ENCODE data around the gene HNRNPH3.

The HNRNPH3 gene

DNA sequence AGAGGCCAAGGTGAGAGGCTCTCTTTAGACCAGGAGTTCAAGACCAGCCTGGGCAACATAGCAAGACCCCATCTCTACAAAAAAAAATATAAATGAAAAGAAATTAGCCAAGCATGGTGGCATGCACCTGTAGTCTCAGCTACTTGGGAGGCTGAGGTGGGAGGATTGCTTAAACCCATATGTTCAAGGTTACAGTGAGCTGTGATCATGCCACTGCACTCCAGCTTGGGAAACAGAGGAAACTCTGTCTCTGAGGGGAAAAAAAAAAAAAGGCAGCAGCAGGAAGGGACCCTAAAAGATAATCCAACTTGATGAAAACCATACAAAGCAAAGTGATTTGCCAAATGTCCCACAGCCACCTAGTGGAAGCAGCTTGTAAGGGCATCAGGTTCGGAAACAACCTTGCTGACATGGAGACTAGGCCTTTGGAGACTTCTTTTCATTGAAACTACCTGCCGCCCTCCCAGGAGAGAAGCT lies 16.4 kb downstream of the HNRNPH3 start:
- Histone ChIP-seq H3K4me1 (ENCODE audit: control insufficient read depth, low read length) (no peaks in the 10 kb centered on the region), H3K79me2 (ENCODE audit: control insufficient read depth, low read length) (no peaks in the 10 kb centered on the region), H3K4me3 (ENCODE audit: low read length) (no peak overlapping the region), H3K9me2 (replicated peaks; ENCODE audit: control insufficient read depth, low read length) (no peaks in the 10 kb centered on the region), H3K9me3 (ENCODE audit: control insufficient read depth, insufficient read depth, low read length) (no peaks in the 10 kb centered on the region), H3K27ac (ENCODE audit: low read depth, low read length) (no peak overlapping the region), H4K20me1 (ENCODE audit: control insufficient read depth, insufficient read depth, low read depth, low read length) (no peaks in the 10 kb centered on the region), H3K27me3 (ENCODE audit: control insufficient read depth, low read length) (no peaks in the 10 kb centered on the region), H3K36me3 (ENCODE audit: control insufficient read depth, low read length) (peaks cover 34% of the 10 kb centered on the region), H3F3A (ENCODE audit: control insufficient read depth, insufficient read depth) (peaks cover 53% of the 10 kb centered on the region), H3K4me2 (ENCODE audit: low read length) (no peak overlapping the region)
- TF ChIP-seq, protein P1, sequence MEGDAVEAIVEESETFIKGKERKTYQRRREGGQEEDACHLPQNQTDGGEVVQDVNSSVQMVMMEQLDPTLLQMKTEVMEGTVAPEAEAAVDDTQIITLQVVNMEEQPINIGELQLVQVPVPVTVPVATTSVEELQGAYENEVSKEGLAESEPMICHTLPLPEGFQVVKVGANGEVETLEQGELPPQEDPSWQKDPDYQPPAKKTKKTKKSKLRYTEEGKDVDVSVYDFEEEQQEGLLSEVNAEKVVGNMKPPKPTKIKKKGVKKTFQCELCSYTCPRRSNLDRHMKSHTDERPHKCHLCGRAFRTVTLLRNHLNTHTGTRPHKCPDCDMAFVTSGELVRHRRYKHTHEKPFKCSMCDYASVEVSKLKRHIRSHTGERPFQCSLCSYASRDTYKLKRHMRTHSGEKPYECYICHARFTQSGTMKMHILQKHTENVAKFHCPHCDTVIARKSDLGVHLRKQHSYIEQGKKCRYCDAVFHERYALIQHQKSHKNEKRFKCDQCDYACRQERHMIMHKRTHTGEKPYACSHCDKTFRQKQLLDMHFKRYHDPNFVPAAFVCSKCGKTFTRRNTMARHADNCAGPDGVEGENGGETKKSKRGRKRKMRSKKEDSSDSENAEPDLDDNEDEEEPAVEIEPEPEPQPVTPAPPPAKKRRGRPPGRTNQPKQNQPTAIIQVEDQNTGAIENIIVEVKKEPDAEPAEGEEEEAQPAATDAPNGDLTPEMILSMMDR (IDR thresholded peaks at IDR 0.05; ENCODE audit: low read depth, low read length, poor library complexity, severe bottlenecking), result peak; percentile 86
- no peak for TF ChIP-seq EZH2phosphoT487 (IDR thresholded peaks at IDR 0.05; ENCODE audit: borderline replicate concordance, low read length)

DNA sequence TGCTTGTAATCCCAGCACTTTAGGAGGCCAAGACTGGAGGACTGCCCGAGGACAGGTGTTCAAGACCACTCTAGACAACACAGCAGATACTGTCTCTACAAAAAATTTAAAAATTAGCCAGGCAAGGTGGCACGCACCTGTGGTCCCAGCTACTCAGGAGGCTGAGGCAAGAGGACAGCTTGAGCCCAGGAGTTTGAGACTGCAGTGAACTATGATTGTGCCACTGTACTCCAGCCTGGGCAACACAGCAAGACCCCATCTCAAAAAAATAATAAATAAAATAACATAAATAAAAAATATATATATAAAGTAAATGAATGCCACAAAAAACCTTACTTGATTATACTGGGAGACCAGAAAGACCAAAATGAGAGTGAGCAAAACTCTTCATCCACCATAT lies 21.7 kb downstream of the HNRNPH3 start:
- no peak overlapping the region for H3K4me3 ChIP-seq (ENCODE audit: low read length)
- H3K9me3 ChIP-seq (ENCODE audit: control insufficient read depth, insufficient read depth, low read length), result no peaks in the 10 kb centered on the region
- no peaks in the 10 kb centered on the region for H4K20me1 ChIP-seq (ENCODE audit: control insufficient read depth, insufficient read depth, low read depth, low read length)
- peaks cover 12% of the 10 kb centered on the region; the same call in 1 of the 2 replicates for H3K36me3 ChIP-seq (ENCODE audit: control insufficient read depth, low read length)
- peaks cover 5% of the 10 kb centered on the region for H3F3A ChIP-seq (ENCODE audit: control insufficient read depth, insufficient read depth)
- H3K27ac ChIP-seq (ENCODE audit: low read depth, low read length), result no peak overlapping the region
- no peaks in the 10 kb centered on the region for H3K9me2 ChIP-seq (replicated peaks; ENCODE audit: control insufficient read depth, low read length)
- H3K4me1 ChIP-seq (ENCODE audit: control insufficient read depth, low read length), result no peaks in the 10 kb centered on the region
- no peaks in the 10 kb centered on the region for H3K79me2 ChIP-seq (ENCODE audit: control insufficient read depth, low read length)
- no peak overlapping the region for H3K4me2 ChIP-seq (ENCODE audit: low read length)
- no peaks in the 10 kb centered on the region for H3K27me3 ChIP-seq (ENCODE audit: control insufficient read depth, low read length)
- TF ChIP-seq, protein P1 (IDR thresholded peaks at IDR 0.05; ENCODE audit: low read depth, low read length, poor library complexity, severe bottlenecking), result no peak
- no peak for TF ChIP-seq EZH2phosphoT487 (IDR thresholded peaks at IDR 0.05; ENCODE audit: borderline replicate concordance, low read length)

GRCh38 chr10:68359189-68359588 lies 27.3 kb downstream of the HNRNPH3 start:
- no peaks in the 10 kb centered on the region for H4K20me1 ChIP-seq (ENCODE audit: control insufficient read depth, insufficient read depth, low read depth, low read length)
- H3K27me3 ChIP-seq (ENCODE audit: control insufficient read depth, low read length), result no peaks in the 10 kb centered on the region
- peaks cover 10% of the 10 kb centered on the region for H3K4me1 ChIP-seq (ENCODE audit: control insufficient read depth, low read length)
- H3F3A ChIP-seq (ENCODE audit: control insufficient read depth, insufficient read depth), result 0 out of 2 replicates have a peak, but pooled peaks cover 2% of the 10 kb centered on the region
- H3K27ac ChIP-seq (ENCODE audit: low read depth, low read length), result no peak overlapping the region
- H3K9me3 ChIP-seq (ENCODE audit: control insufficient read depth, insufficient read depth, low read length), result no peaks in the 10 kb centered on the region
- no peak overlapping the region for H3K4me2 ChIP-seq (ENCODE audit: low read length)
- H3K36me3 ChIP-seq (ENCODE audit: control insufficient read depth, low read length), result peaks cover 13% of the 10 kb centered on the region
- H3K4me3 ChIP-seq (ENCODE audit: low read length), result no peak overlapping the region
- no peaks in the 10 kb centered on the region for H3K9me2 ChIP-seq (replicated peaks; ENCODE audit: control insufficient read depth, low read length)
- no peaks in the 10 kb centered on the region for H3K79me2 ChIP-seq (ENCODE audit: control insufficient read depth, low read length)
- TF ChIP-seq, protein P1 (IDR thresholded peaks at IDR 0.05; ENCODE audit: low read depth, low read length, poor library complexity, severe bottlenecking), result no peak
- no peak for TF ChIP-seq EZH2phosphoT487 (IDR thresholded peaks at IDR 0.05; ENCODE audit: borderline replicate concordance, low read length)
